K562 (cell line): ENCODE results near the gene SNAP23. TPM values are rescaled to one million over a fixed set of nuclear protein-coding genes. Genes with fewer than 3 reads are reported as not detected.

Experiments used
- CEBPB ChIP-seq: fragments of 450-650 bp; IDR thresholded peaks from 2 replicates; pipeline ENCODE4 v1.6.1; 2016; ENCODE audit warnings: missing genetic modification characterization, missing compliant biosample characterization
- CXXC5 ChIP-seq: fragments of 250-450 bp; sonication (Bioruptor Pico); IDR thresholded peaks from 2 replicates; pipeline ENCODE4 v1.8.0; 2022; ENCODE audit warnings: inconsistent platforms, mild to moderate bottlenecking, moderate library complexity
- EWSR1 ChIP-seq: fragments of 450-650 bp; IDR thresholded peaks from 2 replicates; pipeline ENCODE4 v1.6.1; 2018; ENCODE audit warnings: borderline replicate concordance, mild to moderate bottlenecking, low read depth, moderate library complexity; ENCODE audit not compliant: partially characterized antibody
- GTF2A2 ChIP-seq: IDR thresholded peaks from 2 replicates; pipeline ENCODE4 v1.6.1; 2016; ENCODE audit warnings: mild to moderate bottlenecking, missing genetic modification characterization, missing compliant biosample characterization
- HNRNPL ChIP-seq: fragments of 200-400 bp; formaldehyde crosslinking; IDR thresholded peaks from 2 replicates; pipeline ENCODE4 v1.6.1; 2017; ENCODE audit warnings: low read depth, mild to moderate bottlenecking, low read length
- HNRNPUL1 ChIP-seq: fragments of 200-400 bp; formaldehyde crosslinking; IDR thresholded peaks from 2 replicates; pipeline ENCODE4 v1.6.1; 2017; ENCODE audit warnings: low read length
- MYC ChIP-seq, 2 experiments: fragments of 250-450 bp in 1 of 2; sonication (Bioruptor Pico) in 1 of 2; IDR thresholded peaks; 2 replicates each; pipeline versions ENCODE4 v1.5.1 to v1.6.1; 2012 to 2021; ENCODE audit warnings: low read depth in 2 of 2, borderline replicate concordance in 1 of 2, improper control_type of control experiment in 1 of 2, low read length in 1 of 2, mild to moderate bottlenecking in 1 of 2, moderate library complexity in 1 of 2
- PHF8 ChIP-seq: fragments of 200-600 bp; sonication (generic); IDR thresholded peaks from 2 replicates; pipeline ENCODE4 v1.6.1; 2012; ENCODE audit warnings: mixed run types, mild to moderate bottlenecking, inconsistent platforms, low read length, moderate library complexity, borderline replicate concordance
- SMARCA5 ChIP-seq: fragments of 450-650 bp; IDR thresholded peaks from 2 replicates; pipeline ENCODE4 v1.6.1; 2016
- STAT5B ChIP-seq: fragments of 250-450 bp; sonication (Bioruptor Pico); IDR thresholded peaks from 2 replicates; pipeline ENCODE4 v1.8.0; 2021; ENCODE audit warnings: mild to moderate bottlenecking, inconsistent platforms
- TCF3 ChIP-seq: sonication (generic); formaldehyde crosslinking; IDR thresholded peaks from 2 replicates; pipeline ENCODE4 v1.4.0; 2020; ENCODE audit warnings: mild to moderate bottlenecking, missing genetic modification reagents
- ZNF133 ChIP-seq: fragments of 250-450 bp; sonication (Bioruptor Pico); IDR thresholded peaks from 2 replicates; pipeline ENCODE4 v1.4.0; 2020; ENCODE audit warnings: mild to moderate bottlenecking
- ZNF436 ChIP-seq: fragments of 250-450, 450-650 bp; sonication (Bioruptor Pico); formaldehyde crosslinking; IDR thresholded peaks from 2 replicates; pipeline ENCODE4 v1.7.0; 2020; ENCODE audit warnings: mild to moderate bottlenecking
- ZNF696 ChIP-seq: fragments of 250-450 bp; sonication (Bioruptor Pico); conservative IDR thresholded peaks from 2 replicates; pipeline ENCODE4 v1.4.0; 2020; ENCODE audit warnings: mild to moderate bottlenecking, moderate library complexity
- ZZZ3 ChIP-seq: fragments of 450-650 bp; IDR thresholded peaks from 2 replicates; pipeline ENCODE4 v1.6.1; 2016; ENCODE audit warnings: antibody characterized with exemption, mild to moderate bottlenecking, moderate library complexity
- polyA plus RNA-seq, 8 experiments: library from polyadenylated mRNA; depleted of rRNA in 4 of 8; stranded (reverse) in 5 of 8; unstranded in 3 of 8; fragments of >200 nt; fragmentation: Nextera tagmentation in 2 of 8; fragmentation: Illumina TruSeq in 1 of 8; extraction: Ambion mirVana in 2 of 8; extraction: Trizol in 1 of 8; gene quantifications; 2 replicates each; pipeline versions ENCODE4 v1.2.1 to v1.2.3, GENCODE V29; 2011 to 2014; ENCODE audit warnings: inconsistent platforms in 1 of 8, missing spikeins in 1 of 8
- total RNA-seq, 7 experiments: library from RNA; depleted of rRNA in 6 of 7; stranded (reverse); fragments of >200 nt in 6 of 7; fragmentation: Illumina TruSeq in 2 of 7; extraction: Trizol in 2 of 7; gene quantifications; 2 replicates each; pipeline versions ENCODE4 v1.2.1 to v1.2.3, GENCODE V29; 2011 to 2021; ENCODE audit warnings: low replicate concordance in 1 of 7
- TF ChIP-seq, protein P1 (sequence below): fragments of 200-800 bp; sonication (Bioruptor generic); IDR thresholded peaks from 2 replicates; pipeline ENCODE4 v1.6.1; 2017; ENCODE audit warnings: missing genetic modification characterization, missing compliant biosample characterization
- TF ChIP-seq, protein P2 (sequence below): sonication (generic); formaldehyde crosslinking; IDR thresholded peaks from 2 replicates; pipeline ENCODE4 v1.8.0; 2022; ENCODE audit warnings: missing genetic modification reagents, mild to moderate bottlenecking, moderate library complexity, borderline replicate concordance
- TF ChIP-seq, protein P3 (sequence below), 3 experiments: fragments of 200-800 bp in 1 of 3; sonication (Bioruptor generic) in 1 of 3; sonication (generic) in 1 of 3; formaldehyde crosslinking in 1 of 3; IDR thresholded peaks; 2 replicates each; pipeline versions ENCODE4 v1.6.1 to v1.8.0; 2016 to 2022; ENCODE audit warnings: mild to moderate bottlenecking in 2 of 3, missing compliant biosample characterization in 2 of 3, missing genetic modification characterization in 2 of 3, missing genetic modification reagents in 1 of 3
- TF ChIP-seq, protein P4 (sequence below): fragments of 450-650 bp; IDR thresholded peaks from 2 replicates; pipeline ENCODE4 v1.6.1; 2017; ENCODE audit warnings: antibody characterized with exemption, mild to moderate bottlenecking

Gene SNAP23
- total and polyA plus RNA-seq, 9 of the 15 experiments (the other 6 are each of a cell fraction or from before 2014, with no cell fraction given) = 78.9 to 168 (median 117) TPM

DNA sequence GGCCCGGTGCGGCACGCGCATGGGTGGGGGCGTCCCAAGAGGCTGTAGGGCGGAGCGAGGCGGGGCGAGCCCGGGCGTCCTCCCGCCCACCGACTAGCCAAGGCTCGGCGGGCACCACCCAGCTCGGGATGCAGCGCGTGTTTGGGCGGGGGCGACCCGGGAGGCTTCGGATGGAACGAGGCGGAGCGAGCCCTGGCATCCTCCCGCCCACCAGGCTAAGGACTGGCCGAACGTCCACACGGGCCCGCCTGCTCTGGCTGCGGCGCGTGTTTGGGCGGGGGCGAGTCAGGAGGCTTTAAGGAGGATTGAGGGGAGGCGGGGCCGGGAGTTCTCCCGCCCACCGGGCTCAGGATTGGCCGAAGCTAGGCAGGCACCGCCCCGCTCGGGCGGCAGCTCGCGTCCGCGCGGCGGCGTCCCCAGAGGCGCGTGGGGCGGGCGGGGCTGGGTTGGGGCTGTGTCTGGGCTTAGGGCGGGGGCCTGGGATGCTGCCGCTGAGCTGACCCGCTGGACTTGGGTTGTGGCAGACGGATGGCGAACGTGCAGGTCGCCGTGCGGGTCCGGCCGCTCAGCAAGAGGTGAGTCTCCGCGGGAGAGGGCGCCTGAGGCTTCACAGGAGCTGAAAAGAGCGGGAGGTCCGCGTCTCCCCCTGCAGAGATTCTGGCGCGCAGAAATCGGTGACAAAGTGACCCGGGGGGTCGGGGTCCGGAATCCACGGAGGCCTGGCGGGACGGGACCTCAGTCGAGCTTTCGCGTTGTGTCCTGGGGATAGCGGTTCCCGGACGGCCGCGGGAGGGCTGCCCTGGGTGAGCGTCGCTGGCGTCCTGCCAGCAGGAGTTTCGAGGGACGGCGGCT lies 80.0 kb downstream of the SNAP23 start, which contains the start of gene STARD9 (continued):
- TF ChIP-seq CEBPB (tag) = no peak
- TF ChIP-seq SMARCA5 = no peak
- TF ChIP-seq, protein P1, sequence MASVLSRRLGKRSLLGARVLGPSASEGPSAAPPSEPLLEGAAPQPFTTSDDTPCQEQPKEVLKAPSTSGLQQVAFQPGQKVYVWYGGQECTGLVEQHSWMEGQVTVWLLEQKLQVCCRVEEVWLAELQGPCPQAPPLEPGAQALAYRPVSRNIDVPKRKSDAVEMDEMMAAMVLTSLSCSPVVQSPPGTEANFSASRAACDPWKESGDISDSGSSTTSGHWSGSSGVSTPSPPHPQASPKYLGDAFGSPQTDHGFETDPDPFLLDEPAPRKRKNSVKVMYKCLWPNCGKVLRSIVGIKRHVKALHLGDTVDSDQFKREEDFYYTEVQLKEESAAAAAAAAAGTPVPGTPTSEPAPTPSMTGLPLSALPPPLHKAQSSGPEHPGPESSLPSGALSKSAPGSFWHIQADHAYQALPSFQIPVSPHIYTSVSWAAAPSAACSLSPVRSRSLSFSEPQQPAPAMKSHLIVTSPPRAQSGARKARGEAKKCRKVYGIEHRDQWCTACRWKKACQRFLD (CRISPR knock-in tag) = no peak
- TF ChIP-seq PHF8 = peak; percentile 82; the same call in 1 of the 2 replicates
- TF ChIP-seq, protein P2, sequence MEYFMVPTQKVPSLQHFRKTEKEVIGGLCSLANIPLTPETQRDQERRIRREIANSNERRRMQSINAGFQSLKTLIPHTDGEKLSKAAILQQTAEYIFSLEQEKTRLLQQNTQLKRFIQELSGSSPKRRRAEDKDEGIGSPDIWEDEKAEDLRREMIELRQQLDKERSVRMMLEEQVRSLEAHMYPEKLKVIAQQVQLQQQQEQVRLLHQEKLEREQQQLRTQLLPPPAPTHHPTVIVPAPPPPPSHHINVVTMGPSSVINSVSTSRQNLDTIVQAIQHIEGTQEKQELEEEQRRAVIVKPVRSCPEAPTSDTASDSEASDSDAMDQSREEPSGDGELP (CRISPR knock-in tag) = peak; percentile 74
- no peak for TF ChIP-seq ZNF436 (CRISPR knock-in tag)
- no peak for TF ChIP-seq ZNF133 (CRISPR knock-in tag)
- TF ChIP-seq ZNF696 (CRISPR knock-in tag) = no peak
- no peak for TF ChIP-seq STAT5B (CRISPR knock-in tag)
- TF ChIP-seq TCF3 (CRISPR knock-in tag) = no peak
- TF ChIP-seq CXXC5 = peak; percentile 82
- TF ChIP-seq, protein P3, sequence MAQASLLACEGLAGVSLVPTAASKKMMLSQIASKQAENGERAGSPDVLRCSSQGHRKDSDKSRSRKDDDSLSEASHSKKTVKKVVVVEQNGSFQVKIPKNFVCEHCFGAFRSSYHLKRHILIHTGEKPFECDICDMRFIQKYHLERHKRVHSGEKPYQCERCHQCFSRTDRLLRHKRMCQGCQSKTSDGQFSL (CRISPR knock-in tag; IDR thresholded peaks at IDR 0.05) = peak; percentile 65; the same call in 1 of the 2 replicates
- TF ChIP-seq, protein P3 (tag; IDR thresholded peaks at IDR 0.05) = no peak
- no peak for TF ChIP-seq EWSR1
- no peak for TF ChIP-seq HNRNPUL1
- peak; percentile 88 for TF ChIP-seq MYC (IDR thresholded peaks at IDR 0.05; ENCODE audit: low read depth, low read length)
- no peak for TF ChIP-seq MYC (CRISPR knock-in tag; IDR thresholded peaks at IDR 0.05; ENCODE audit: borderline replicate concordance, low read depth)
- peak; percentile 97 for TF ChIP-seq HNRNPL
- TF ChIP-seq ZZZ3 = no peak
- TF ChIP-seq GTF2A2 = no peak
- TF ChIP-seq, protein P4, sequence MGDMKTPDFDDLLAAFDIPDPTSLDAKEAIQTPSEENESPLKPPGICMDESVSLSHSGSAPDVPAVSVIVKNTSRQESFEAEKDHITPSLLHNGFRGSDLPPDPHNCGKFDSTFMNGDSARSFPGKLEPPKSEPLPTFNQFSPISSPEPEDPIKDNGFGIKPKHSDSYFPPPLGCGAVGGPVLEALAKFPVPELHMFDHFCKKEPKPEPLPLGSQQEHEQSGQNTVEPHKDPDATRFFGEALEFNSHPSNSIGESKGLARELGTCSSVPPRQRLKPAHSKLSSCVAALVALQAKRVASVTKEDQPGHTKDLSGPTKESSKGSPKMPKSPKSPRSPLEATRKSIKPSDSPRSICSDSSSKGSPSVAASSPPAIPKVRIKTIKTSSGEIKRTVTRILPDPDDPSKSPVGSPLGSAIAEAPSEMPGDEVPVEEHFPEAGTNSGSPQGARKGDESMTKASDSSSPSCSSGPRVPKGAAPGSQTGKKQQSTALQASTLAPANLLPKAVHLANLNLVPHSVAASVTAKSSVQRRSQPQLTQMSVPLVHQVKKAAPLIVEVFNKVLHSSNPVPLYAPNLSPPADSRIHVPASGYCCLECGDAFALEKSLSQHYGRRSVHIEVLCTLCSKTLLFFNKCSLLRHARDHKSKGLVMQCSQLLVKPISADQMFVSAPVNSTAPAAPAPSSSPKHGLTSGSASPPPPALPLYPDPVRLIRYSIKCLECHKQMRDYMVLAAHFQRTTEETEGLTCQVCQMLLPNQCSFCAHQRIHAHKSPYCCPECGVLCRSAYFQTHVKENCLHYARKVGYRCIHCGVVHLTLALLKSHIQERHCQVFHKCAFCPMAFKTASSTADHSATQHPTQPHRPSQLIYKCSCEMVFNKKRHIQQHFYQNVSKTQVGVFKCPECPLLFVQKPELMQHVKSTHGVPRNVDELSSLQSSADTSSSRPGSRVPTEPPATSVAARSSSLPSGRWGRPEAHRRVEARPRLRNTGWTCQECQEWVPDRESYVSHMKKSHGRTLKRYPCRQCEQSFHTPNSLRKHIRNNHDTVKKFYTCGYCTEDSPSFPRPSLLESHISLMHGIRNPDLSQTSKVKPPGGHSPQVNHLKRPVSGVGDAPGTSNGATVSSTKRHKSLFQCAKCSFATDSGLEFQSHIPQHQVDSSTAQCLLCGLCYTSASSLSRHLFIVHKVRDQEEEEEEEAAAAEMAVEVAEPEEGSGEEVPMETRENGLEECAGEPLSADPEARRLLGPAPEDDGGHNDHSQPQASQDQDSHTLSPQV = peak; percentile 89; the same call in 1 of the 2 replicates
